Stimulated activated CD8-positive, alpha-beta memory T cell treated with anti-CD3 and anti-CD28 coated beads, Interleukin-15, amount 100 ng/mL, for 48 hours (primary cell): ENCODE data around the gene UBXN7.
"Not testable (repeated sequence)": the region's sequence is repeated elsewhere in the genome, so short reads cannot be mapped to it uniquely, and the experiment has no call there.

Experiments
- DNase-seq, 2 donors: peaks; one replicate each; pipeline ENCODE4 v3.0.0-alpha.2; 2020; ENCODE audit warnings: low read depth in 2 of 2

Gene UBXN7

DNA sequence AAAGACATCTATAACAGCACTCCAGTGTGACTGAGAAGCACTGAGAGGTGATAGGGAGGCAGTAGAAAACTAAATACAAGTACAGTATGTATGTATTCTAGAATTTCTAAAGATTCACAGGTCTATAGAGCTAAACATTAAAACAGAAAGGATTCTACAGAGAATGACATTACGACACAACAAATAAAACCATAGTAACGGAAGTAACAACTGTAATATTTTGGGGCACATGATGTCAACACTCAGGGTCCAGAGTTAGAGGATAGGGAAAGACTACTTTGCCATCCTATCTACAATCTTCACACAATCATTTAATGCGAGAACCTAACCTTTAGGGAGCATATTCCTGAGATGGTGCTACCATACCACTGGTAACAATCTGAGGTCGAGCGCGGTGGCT is 13.6 kb downstream of the UBXN7 start:
- no peak for DNase-seq

DNA sequence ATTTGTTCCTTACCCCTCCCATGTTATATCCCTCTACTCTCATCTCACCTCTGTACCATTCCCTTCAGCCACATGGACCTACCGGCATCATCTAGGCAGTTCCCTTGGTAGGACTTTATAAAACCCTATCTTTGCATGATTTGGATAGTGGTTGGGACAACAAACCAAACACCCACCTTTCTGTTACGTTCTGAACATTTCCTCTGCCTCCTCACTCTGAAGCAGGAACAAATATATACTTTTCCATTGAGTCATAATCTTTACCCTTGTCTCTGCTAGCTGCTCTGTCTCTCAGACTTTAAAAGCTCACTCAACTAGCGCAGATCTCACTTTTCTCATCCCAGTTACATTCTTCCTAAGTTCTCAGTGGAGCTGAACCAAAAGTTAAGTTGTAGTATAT is 17.8 kb downstream of the UBXN7 start:
- DNase-seq = no peak

DNA sequence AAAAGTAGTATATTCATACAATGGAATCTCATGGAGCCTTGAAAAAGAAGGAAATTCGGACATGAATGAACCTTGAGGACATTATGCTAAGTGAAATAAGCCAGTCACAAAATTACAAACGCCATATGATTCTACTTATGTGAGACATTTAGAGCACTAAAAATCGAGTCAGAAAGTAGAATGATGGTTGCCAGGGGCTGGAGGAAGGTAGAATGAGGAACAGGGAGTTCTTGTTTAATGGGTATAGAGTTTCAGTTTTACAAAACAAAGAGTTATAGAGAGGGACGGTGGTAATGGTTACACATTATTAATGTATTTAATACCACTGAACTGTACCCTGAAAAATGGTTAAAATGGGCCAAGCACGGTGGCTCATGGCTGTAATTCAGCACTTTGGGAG is 19.5 kb downstream of the UBXN7 start:
- DNase-seq = no peak

DNA sequence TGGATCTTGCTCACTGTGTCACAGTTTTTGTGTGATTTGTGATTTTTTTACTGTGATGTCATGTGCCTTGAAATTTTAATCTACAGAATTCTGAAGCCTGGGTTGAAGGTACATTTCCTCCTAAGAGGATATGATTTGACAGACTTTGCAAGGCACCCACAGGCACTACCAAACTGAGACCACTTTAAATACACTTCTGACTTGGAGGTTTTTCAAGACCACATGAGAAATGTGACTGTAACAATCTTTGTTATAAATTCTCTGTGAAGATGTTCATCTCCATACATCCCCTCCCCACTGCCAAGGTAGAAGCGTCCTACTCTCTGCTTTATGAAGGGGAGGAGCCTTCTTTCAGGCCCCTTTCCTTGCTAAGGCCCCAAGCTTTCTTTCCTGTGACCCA is 22.8 kb downstream of the UBXN7 start:
- DNase-seq = no peak

DNA sequence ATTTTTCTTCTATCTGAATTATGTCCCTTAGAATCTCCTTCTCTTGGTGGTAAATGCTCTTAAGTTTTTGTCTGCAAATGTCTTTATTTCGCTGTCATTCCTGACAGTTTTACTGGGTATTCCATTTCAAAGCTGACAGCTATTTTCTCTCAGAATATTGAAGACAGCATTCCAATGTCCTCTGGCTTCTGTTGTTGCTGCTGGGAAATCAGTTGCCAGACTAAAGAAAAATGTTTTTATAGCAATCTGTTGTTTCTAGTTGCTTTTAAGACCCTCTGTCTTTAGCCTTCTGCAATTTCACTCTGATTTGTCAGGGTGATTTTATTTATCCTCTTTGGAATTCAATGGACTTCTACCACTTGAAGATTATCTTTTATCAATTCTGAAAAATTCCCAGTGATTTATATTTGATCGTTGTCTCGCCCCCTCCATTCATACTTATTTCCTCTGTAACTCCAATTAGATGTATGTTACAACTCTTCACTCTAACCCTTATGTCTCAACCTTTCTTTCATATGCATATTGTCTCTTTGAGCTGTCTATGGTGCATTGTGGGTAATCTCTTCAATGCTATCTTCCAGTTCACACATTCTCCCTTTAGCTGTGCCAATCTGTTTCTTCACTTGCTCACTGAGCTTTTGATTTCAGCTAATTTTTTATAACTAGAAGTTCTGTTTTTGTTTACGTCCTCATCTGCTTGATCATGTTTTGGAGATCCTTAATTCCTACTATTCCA is 23.5 kb downstream of the UBXN7 start:
- DNase-seq = no peak

DNA sequence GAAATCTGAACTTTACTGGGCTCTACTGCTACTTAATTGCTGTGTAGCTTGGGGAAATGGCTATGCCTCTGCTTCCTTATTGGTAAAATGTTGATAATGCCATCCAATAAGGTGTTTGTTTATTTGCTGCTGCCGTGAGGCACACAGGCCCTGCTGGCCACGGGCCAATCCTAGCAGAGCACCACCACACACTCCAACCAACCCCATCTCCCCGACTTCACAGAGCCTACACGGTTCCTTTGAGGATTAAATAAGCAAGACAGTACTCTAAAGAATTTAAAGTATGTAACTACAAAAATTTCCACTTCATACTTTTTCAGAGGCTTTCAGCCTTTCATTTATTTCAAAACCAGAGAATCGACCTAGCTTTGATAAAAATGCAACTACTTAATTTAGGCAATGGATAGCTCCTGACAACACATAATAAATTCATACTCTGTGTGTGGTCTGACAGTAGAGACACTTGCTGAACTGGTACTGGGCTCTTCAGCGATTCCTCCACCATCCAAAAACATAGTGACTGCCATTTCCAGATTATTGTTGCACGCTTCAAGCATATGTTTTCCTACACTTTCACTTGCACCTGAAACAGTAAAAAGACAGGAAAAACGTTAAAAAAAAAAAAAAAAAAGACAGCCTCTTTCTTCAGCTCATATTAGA is 25.3 kb downstream of the UBXN7 start:
- DNase-seq = no peak

DNA sequence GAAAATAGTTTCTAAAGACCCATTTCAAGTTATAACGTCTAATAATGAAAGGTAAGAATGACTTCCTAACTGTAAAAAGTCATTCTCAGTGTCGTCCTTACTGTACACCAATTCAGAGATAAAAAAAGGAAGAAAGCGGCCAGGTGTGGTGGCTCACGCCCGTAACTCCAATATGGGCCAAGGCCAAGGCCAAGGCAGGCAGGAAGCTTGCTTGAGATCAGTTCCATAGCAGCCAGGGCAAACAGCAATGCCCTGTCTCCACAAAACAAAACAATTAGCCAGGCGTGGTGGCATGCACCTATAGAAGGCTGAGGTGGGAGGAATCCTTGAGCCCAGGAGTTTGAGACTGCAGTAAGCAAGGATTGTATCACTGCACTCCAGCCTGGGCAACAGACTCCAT is 31.9 kb downstream of the UBXN7 start:
- DNase-seq = no peak

DNA sequence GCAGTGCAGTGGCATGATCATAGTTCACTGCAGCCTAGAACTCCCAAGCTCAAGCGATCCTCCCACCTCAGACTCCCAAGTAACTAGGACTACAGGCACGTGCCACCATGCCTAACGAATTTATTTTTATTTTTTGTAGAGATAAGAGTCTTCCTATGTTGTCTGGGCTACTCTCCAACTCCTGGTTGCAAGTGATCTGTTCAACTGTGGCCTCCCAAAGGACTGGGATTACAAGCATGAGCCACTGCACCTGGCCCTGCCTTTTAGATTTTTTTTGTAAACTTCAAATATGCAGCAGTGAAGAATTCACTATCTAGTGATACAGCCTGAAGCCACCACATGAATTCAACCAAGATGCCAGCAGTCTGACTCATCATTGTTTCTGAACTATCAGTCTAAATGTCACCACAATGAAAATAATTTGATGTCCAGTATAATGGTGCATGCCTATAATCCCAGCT is 32.7 kb downstream of the UBXN7 start:
- DNase-seq = no peak

DNA sequence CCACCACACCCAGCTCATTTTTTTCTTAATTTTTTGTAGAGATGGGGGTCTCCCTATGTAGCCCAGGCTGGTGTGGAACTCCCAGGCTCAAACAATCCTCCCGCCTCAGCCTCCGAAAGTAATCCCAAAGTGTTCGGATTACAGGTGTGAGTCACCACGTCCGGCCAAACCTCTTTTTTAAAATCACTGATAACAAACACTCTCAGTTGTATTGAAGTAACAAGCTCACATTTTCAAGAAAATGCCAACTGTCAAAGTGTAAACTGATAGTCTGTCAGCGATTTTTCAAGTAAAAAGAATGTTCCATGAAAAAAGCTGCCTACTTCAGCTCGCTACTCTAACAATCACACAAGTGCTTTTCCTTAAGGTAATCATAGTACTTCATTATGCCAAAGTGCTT is 33.4 kb downstream of the UBXN7 start:
- DNase-seq = no peak

DNA sequence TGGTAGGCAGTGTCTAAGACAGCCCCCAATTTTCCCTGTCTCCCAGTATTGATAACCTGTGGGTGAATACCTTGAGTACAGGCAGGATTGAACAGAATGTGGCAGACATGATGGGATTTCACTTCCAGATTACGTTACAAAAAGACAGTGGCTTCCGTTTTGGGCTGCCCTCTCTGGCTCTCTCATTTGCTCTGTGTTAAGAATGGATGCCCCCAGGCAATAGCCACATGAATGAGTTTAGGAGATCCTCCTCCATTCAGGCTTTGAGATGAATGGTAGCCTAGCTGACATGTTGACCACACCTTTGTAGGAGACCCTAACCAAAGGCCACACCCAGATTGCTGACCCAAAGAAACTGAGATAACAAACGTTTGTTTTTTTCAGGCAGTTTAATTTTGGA is 34.3 kb downstream of the UBXN7 start:
- no peak for DNase-seq

DNA sequence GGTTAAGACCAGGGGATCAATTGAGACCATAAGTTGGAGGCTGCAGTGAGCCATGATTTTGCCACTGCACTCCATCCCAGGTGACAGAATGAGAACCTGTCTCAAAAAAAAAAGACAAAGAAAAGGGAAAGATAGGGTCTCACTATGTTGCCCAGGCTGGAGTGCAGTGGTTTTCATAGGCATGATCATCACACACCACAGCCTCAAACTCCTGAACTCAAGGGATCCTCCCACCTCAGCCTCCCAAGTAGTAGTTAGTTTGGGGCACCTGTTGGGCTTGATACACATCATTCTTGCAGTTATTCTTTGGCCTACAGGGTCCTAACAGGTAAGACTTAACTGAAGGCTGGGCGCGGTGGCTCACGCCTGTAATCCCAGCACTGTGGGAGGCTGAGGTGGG is 42.1 kb downstream of the UBXN7 start:
- DNase-seq = no peak

DNA sequence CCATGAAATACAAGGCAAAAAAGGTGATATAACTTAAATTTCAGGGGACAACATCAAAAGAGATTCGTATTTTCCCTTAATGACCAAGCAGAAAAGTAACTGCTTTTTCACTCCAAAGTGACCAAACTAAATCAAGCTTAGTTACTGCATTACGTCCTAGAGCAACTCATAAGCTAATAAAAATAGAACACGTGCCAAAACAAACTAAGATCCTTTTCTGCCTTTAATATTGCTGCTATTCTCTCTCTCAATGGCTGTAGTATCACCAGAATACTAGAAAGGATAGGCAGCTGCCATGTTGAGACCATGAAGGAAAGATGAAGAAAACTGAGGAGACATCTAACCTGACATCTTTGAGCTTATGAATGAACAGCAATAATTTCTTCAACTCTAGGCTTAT is 43.3 kb downstream of the UBXN7 start:
- no peak for DNase-seq

DNA sequence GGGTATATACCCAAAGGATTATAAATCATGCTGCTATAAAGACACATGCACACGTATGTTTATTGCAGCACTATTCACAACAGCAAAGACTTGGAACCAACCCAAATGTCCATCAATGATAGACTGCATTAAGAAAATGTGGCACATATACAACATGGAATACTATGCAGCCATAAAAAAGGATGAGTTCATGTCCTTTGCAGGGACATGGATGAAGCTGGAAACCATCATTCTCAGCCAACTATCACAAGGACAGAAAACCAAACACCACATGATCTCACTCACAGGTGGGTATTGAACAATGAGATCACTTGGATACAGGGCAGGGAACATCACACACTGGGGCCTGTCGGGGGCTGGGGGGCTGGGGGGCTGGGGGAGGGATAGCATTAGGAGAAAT is 44.3 kb downstream of the UBXN7 start:
- not testable (repeated sequence) for DNase-seq

DNA sequence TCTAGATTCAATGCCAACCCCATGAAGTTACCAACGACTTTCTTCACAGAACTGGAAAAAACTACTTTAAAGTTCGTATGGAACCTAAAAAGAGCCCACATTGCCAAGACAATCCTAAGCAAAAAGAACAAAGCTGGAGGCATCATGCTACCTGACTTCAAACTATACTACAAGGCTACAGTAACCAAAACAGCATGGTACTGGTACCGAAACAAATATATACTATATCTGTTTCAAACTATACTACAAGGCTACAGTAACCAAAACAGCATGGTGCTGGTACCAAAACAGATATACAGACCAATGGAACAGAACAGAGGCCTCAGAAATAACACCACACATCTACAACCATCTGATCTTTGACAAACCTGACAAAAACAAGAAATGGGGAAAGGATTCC is 45.4 kb downstream of the UBXN7 start:
- DNase-seq = not testable (repeated sequence)

DNA sequence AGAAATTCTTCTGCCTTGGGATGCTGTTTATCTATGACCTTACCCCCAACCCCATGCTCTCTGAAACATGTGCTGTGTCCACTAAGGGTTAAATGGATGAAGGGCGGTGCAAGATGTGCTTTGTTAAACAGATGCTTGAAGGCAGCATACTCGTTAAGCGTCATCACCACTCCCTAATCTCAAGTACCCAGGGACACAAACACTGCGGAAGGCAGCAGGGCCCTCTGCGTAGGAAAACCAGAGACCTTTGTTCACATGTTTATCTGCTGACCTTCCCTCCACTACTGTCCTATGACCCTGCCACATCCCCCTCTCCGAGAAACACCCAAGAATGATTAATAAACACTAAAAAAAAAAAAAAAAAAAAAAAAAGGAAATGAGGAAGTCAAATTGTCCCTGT is 46.2 kb downstream of the UBXN7 start:
- DNase-seq = not testable (repeated sequence)

DNA sequence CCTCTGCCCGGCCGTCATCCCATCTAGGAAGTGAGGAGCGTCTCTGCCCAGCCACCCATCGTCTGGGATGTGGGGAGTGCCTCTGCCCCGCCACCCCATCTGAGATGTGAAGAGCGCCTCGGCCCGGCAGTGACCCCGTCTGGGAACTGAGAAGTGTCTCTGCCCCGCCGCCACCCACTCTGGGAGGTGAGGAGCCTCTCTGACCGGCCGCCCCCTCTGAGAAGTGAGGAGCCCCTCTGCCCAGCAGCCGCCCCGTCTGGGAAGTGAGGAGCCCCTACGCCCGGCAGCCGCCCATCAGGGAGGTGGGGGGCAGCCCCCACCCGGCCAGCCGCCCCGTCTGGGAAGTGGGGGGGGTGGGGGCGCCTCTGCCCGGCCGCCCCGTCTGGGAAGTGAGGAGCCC is 46.8 kb downstream of the UBXN7 start:
- DNase-seq = not testable (repeated sequence)

DNA sequence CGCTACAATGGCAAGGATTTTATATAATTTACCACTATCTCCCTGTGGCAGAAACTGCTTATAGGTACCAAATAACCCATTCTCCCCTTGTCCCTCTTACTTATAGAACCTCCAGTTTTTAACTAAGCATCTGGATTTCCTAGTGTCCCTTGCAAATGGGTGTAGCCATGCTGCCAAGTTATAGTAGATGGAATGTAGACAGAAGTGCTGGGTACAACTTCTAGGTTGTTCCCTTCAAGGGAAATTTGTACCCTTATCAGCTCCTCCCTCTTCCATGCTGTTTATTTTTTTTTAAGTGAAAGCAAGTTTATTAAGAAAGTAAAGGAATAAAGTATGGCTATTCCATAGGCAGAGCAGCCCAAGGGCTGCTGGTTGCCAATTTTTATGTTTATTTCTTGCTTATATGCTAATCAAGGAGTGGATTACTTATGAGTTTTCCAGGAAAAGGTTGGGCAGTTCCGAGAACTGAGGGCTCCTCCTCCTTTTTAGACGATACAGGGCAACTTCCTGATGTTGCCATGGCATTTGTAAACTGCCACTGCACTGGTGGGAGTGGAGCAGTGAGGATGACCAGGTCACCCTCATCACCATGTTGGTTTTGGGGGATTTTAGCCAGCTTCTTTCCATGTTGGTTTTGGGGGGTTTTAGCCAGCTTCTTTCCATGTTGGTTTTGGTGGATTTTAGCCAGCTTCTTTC is 53.9 kb downstream of the UBXN7 start:
- DNase-seq = no peak

DNA sequence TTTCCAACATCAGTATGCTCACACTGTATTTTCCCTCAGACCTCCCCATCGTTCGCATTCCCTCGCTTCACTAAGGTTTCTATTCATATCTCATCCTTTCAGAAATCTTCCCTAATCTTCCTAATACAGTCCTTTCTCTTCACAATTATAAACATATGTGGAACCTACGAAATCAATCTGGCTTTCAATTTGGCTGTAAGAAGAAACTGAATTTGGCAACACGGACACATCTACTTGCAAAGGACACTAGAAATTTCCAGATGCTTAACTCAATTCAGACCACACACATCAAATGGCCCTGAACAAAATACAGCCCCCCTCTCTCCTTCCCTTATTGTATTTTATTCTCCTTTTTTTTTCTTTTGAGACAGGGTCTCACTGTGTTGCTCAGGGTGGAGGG is 54.9 kb downstream of the UBXN7 start:
- no peak for DNase-seq

DNA sequence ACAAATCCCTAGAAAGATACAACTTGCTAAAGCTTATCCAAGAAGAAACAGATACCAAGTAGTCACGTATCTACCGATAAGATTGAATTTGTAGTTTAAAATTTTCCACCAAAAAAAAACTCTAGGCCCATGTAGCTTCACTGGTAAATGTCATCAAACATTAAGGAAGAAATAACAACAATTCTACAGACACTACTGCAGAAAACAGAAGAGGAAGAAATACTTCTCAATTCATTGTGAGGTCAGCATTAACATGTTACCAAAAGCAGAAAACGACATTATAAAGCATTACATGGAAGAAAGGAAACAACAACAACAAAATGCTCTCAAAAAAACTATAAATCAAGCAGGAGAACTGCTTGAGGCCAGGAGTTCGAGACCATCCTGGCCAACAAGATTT is 66.5 kb downstream of the UBXN7 start:
- no peak for DNase-seq

DNA sequence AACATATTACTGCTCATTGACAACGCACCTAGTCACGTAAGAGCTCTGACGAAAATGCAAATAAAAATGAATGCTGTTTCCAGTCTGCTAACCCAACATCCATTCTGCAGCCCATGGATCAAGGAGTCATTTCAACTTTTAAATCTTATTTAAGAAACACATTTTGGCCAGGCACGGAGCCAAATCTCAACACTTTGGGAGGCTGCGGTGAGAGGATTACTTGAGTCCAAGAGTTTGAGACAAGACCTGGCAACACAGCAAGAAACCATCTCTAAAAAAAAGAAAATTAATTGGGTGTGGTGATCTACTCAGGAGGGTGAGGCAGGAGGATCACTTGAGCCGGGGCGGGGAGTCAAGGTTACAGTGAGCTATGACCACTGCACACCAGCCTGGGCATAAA is 71.6 kb downstream of the UBXN7 start:
- no peak for DNase-seq

DNA sequence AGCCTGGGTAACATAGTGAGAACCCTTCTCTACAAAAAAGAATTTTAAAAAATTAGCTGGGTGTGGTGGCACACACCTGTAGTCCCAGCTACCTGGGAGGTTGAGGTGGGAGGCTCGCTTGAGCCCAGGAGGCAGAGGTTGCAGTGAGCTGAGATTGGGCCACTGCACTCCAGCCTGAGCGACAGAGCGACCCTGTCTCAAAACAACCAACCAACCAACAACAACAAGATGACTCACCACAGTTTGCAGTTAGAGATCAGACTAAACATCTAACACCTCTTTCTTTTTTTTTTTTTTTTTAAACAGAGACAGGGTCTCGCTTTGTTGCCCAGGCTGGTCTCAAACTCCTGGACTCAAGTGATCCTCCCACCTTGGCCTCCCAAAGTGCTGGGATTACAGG is 73.7 kb downstream of the UBXN7 start:
- not testable (repeated sequence) for DNase-seq

DNA sequence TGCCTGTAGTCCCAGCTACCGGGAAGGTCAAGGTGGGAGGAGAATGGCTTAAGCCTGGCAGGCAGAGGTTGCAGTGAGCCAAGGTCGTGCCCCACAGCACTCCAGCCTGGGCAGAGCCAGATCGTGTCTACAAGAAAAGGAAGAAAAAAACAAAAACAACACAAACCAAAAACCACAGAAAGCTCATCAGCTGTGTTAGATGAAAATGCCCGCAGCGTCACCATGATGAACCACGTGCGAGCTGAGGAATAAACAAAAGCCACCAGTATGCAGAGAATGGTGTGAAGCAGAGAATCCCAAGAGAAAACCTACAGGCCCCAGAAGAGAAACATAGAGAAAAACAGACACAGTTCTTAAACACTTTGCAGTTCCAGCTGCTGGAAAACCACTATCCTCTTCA is 74.3 kb downstream of the UBXN7 start:
- DNase-seq = no peak

DNA sequence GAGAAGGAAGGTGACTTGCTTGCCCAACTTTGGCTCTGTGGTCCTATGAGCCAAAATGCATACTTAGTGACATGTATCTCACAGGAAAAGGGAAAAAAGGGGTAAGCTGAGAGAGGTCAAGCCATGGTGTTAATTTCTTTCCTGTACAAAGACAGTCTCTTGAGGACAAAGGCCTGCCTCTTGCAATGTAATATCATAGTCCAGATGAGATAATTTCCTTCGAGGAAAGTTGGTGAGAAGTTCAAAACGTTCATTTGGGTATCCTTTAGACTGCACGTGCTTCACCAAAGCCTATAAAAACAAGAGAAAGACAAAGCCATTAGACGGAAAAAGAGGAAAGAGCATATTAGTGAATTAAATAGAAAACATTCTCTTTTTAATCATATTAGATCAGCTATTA is 75.7 kb downstream of the UBXN7 start:
- no peak for DNase-seq
